Subcutaneous adipose tissue (tissue), 4 donors: ENCODE data around the gene TWNK. TPM values are rescaled to one million over a fixed set of nuclear protein-coding genes. Genes with fewer than 3 reads are reported as not detected.

Experiments
- total RNA-seq, 4 donors: library from RNA; depleted of rRNA; stranded (reverse); fragments of >200 nt; gene quantifications; one replicate each; pipeline ENCODE4 v1.1.0, GENCODE V29; 2016
- TF ChIP-seq, protein P1 (sequence below): fragments of 450-650 bp; IDR thresholded peaks from one replicate; pipeline ENCODE4 v1.5.1; 2016; ENCODE audit warnings: low read depth, mild to moderate bottlenecking, control low read depth, antibody characterized with exemption, moderate library complexity

Gene TWNK
- total RNA-seq, 4 donors from 2014 or later, result 2.4 to 6.2 (median 3.3) TPM

DNA sequence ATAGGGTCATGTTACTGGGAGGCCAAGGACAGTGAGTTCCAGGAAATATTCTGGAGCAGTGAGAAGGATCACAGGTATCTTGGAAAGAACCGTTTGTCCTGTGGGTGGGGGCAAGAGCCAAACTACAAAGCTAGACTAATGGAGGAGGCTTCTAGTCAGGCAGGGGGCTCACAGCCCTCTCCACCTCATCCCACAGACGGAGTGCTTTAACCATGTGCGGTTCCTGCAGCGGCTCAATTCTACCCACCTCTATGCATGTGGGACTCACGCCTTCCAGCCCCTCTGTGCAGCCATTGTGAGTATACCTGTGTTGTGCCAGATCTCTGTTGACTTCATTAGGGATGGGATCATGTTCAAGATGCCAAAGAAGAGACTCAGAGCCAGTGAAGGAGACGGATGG lies 9.9 kb upstream of the TWNK start:
- TF ChIP-seq, protein P1, sequence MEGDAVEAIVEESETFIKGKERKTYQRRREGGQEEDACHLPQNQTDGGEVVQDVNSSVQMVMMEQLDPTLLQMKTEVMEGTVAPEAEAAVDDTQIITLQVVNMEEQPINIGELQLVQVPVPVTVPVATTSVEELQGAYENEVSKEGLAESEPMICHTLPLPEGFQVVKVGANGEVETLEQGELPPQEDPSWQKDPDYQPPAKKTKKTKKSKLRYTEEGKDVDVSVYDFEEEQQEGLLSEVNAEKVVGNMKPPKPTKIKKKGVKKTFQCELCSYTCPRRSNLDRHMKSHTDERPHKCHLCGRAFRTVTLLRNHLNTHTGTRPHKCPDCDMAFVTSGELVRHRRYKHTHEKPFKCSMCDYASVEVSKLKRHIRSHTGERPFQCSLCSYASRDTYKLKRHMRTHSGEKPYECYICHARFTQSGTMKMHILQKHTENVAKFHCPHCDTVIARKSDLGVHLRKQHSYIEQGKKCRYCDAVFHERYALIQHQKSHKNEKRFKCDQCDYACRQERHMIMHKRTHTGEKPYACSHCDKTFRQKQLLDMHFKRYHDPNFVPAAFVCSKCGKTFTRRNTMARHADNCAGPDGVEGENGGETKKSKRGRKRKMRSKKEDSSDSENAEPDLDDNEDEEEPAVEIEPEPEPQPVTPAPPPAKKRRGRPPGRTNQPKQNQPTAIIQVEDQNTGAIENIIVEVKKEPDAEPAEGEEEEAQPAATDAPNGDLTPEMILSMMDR, result no peak

DNA sequence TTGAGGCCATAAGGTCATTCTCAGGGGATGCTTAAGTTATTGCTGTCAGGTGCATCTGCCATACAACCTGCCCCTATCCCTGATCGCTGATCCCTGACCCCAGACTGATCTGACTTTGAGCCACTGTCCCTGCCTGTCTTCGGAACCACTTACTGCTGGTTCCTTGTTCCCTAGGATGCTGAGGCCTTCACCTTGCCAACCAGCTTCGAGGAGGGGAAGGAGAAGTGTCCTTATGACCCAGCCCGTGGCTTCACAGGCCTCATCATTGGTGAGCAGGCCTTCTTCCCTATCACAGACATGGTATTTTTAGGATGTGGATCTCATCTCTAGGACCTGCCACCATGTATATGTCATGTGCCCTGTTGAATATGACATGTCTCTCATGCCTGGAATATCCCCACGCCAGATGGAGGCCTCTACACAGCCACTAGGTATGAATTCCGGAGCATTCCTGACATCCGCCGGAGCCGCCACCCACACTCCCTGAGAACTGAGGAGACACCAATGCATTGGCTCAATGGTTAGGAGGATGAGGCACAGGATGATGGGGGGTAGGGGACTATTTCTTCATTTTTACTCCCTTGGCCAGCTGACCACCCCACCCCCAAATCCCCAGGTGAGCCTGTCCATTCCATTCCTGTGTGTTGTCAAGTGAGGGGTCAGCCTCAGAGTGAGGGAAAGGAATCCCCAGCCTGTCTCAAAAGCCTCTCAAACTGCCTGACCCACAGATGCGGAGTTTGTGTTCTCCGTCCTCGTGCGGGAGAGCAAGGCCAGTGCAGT lies 9.0 kb upstream of the TWNK start:
- TF ChIP-seq, protein P1, result no peak

DNA sequence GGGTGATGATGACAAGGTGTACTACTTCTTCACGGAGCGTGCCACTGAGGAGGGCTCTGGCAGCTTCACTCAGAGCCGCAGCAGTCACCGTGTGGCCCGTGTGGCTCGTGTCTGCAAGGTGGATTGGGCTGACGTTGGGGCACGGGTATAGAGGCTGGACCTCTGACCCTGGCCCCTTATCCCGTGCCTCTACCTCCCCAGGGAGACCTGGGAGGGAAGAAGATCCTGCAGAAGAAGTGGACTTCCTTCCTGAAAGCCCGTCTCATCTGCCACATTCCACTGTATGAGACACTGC lies 8.5 kb upstream of the TWNK start:
- TF ChIP-seq, protein P1, result no peak

DNA sequence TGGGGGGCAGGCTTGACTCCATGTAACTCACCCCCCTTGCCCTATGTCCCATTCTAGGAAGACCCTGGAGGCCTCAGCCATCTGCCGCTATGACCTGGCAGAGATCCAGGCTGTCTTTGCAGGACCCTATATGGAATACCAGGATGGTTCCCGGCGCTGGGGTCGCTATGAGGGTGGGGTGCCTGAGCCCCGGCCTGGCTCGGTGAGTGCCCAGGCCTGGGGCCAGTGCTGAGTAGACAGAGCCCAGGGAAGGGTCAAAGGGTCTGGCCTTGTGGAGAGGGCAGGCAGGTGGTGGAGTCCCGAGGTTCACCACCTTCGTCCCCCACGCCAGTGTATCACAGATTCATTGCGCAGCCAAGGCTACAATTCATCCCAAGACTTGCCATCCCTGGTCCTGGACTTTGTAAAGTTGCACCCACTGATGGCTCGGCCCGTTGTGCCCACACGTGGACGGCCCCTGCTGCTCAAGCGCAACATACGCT lies 7.5 kb upstream of the TWNK start:
- TF ChIP-seq, protein P1, result no peak

DNA sequence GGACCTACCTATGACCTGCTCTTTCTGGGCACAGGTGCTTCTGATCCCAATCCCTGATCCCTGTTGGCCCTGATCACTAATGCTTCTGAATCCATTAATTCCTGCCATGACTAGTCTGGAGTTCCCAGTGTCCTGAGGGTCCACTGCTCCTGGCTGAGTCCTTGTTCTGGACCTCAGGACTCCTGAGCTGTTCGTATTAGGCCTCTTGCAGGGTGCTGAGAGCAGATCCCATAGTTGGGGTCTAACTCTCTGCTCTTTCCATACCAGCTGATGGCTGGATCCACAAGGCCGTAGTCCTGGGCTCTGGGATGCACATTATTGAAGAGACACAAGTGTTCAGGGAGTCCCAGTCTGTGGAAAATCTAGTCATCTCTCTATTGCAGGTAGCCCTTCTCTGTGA lies 7.0 kb upstream of the TWNK start:
- TF ChIP-seq, protein P1, result no peak

DNA sequence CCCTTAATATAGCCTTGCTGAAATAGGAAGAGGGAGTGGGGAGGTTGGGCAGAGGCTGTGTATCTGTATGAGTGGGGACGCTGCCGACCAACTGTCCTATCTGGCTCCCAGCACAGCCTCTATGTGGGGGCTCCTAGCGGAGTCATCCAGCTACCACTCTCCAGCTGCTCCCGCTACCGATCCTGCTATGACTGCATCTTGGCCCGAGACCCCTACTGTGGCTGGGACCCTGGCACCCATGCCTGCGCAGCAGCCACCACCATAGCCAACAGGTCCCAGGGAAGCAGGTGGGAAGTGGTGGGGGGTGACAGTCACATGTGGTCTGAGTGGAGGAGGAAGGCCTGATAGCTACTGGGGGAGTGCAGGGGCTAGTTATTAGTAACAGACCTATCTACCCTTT lies 6.6 kb upstream of the TWNK start:
- TF ChIP-seq, protein P1, result no peak

DNA sequence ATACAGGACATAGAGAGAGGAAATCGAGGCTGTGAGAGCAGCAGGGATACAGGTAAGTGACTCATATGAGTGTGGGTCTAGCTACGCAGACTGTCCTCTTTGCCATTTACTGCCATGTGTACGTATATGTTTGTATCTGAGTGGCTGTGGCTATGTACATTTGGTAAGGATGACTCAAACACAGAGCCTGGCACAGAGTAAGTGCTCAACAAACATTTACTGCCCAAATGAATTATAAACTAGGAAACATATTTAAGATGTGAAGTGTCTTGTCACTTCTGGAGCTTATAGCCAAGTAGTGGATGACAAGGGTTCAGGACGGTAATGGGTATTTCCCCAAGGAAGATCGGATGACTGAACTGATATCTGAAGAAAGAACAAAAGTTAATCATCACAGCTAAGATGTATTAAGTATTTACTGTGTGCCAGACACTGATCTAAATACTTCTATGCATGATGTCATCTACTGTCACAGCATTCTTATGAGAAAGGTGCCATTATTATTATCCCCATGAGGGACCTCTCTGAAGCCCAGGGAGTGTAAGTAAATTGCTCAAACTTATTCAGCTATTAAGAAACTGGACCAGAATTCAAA lies 6.1 kb upstream of the TWNK start:
- TF ChIP-seq, protein P1, result no peak
